ENCODE data around the gene CEMIP. TPM values are rescaled to one million over a fixed set of nuclear protein-coding genes. Genes with fewer than 3 reads are reported as not detected.

The CEMIP gene
- total RNA-seq, 1 experiment from 2014 or later, result 3.1 TPM

DNA sequence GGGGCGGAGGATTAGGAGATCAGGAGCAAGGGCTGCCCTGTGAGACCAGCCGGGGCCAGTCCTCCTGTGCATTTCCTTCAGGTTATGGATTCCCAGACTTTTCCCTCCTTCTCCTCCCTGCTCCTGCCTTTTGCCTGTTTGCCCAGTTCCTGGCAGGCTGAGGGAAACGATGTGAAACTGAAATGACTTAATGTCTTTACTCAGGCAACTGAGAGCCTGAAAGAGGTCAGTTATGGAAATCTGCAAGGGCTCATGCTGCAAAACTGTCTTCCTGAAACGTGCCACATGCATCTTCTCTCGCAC lies 153.3 kb downstream of the CEMIP start:
- ChIA-PET POLR2A (ENCODE audit: unreplicated experiment) (no interaction called here), CTCF (no interaction called here)
- Histone ChIP-seq H3K27ac (ENCODE audit: low read length) (no peak overlapping the region), H2AFZ (ENCODE audit: low read length) (no peak overlapping the region), H3F3A (ENCODE audit: low read length, unreplicated experiment) (no peaks in the 10 kb centered on the region), H3K27me3 (ENCODE audit: low read length) (no peaks in the 10 kb centered on the region), H3K9me3 (ENCODE audit: low read length) (no peaks in the 10 kb centered on the region), H3K4me3 (ENCODE audit: low read length) (no peak overlapping the region), H3K4me1 (ENCODE audit: insufficient read depth, low read length) (peaks cover 11% of the 10 kb centered on the region), H3K79me2 (ENCODE audit: low read length) (no peaks in the 10 kb centered on the region), H3K4me2 (ENCODE audit: low read length) (no peak overlapping the region), H4K20me1 (ENCODE audit: low read length) (no peaks in the 10 kb centered on the region), H3K9me2 (replicated peaks; ENCODE audit: low read length) (no peaks in the 10 kb centered on the region), H3K9ac (ENCODE audit: low read length) (no peak overlapping the region), H3K36me3 (ENCODE audit: low read depth, low read length) (no peaks in the 10 kb centered on the region)
- intact Hi-C loops (cut with micrococcal nuclease), result no loop called here
- TF ChIP-seq EZH2phosphoT487 (IDR thresholded peaks at IDR 0.05; ENCODE audit: borderline replicate concordance, low read length), result no peak
- no peak for TF ChIP-seq EZH2 (IDR thresholded peaks at IDR 0.05; ENCODE audit: low read length, unreplicated experiment)
- TF ChIP-seq, protein P1, sequence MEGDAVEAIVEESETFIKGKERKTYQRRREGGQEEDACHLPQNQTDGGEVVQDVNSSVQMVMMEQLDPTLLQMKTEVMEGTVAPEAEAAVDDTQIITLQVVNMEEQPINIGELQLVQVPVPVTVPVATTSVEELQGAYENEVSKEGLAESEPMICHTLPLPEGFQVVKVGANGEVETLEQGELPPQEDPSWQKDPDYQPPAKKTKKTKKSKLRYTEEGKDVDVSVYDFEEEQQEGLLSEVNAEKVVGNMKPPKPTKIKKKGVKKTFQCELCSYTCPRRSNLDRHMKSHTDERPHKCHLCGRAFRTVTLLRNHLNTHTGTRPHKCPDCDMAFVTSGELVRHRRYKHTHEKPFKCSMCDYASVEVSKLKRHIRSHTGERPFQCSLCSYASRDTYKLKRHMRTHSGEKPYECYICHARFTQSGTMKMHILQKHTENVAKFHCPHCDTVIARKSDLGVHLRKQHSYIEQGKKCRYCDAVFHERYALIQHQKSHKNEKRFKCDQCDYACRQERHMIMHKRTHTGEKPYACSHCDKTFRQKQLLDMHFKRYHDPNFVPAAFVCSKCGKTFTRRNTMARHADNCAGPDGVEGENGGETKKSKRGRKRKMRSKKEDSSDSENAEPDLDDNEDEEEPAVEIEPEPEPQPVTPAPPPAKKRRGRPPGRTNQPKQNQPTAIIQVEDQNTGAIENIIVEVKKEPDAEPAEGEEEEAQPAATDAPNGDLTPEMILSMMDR (conservative IDR thresholded peaks at IDR 0.05; ENCODE audit: low read depth, low read length), result no peak
- ATAC-seq (no peak), DNase-seq (no peak)
- no TSS peak for BruUV-seq (replicated peaks)

DNA sequence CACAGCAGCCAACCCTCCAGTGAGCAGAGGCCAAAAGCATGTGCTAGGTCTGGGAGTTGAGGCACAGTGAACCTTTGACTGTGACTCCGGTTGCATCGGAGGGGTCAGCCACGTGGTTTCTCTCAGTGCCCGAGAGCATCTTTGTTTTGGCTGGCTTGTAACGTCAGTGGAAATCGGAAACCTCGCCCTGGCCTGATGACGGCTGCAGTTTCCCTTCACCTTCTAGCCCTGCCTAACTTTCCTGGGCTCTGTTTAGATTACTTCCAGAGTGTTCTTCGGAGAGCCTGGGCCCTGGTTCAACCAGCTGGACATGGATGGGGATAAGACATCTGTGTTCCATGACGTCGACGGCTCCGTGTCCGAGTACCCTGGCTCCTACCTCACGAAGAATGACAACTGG lies 153.8 kb downstream of the CEMIP start:
- Histone ChIP-seq H3K36me3 (ENCODE audit: low read depth, low read length) (no peaks in the 10 kb centered on the region), H3F3A (ENCODE audit: low read length, unreplicated experiment) (no peaks in the 10 kb centered on the region), H3K4me1 (ENCODE audit: insufficient read depth, low read length) (peaks cover 11% of the 10 kb centered on the region), H3K9me2 (replicated peaks; ENCODE audit: low read length) (no peaks in the 10 kb centered on the region), H3K79me2 (ENCODE audit: low read length) (no peaks in the 10 kb centered on the region), H3K27ac (ENCODE audit: low read length) (no peak overlapping the region), H3K4me3 (ENCODE audit: low read length) (no peak overlapping the region), H3K27me3 (ENCODE audit: low read length) (no peaks in the 10 kb centered on the region), H3K9me3 (ENCODE audit: low read length) (no peaks in the 10 kb centered on the region), H3K9ac (ENCODE audit: low read length) (no peak overlapping the region), H2AFZ (ENCODE audit: low read length) (no peak overlapping the region), H3K4me2 (ENCODE audit: low read length) (no peak overlapping the region), H4K20me1 (ENCODE audit: low read length) (no peaks in the 10 kb centered on the region)
- TF ChIP-seq EZH2phosphoT487 (IDR thresholded peaks at IDR 0.05; ENCODE audit: borderline replicate concordance, low read length) (no peak), EZH2 (IDR thresholded peaks at IDR 0.05; ENCODE audit: low read length, unreplicated experiment) (no peak)
- TF ChIP-seq, protein P1 (conservative IDR thresholded peaks at IDR 0.05; ENCODE audit: low read depth, low read length), result no peak
- intact Hi-C loops (cut with micrococcal nuclease), result no loop called here
- DNase-seq (no peak), ATAC-seq (no peak)
- CTCF ChIA-PET, result no interaction called here
- POLR2A ChIA-PET (ENCODE audit: unreplicated experiment), result no interaction called here
- BruUV-seq (replicated peaks), result no TSS peak

DNA sequence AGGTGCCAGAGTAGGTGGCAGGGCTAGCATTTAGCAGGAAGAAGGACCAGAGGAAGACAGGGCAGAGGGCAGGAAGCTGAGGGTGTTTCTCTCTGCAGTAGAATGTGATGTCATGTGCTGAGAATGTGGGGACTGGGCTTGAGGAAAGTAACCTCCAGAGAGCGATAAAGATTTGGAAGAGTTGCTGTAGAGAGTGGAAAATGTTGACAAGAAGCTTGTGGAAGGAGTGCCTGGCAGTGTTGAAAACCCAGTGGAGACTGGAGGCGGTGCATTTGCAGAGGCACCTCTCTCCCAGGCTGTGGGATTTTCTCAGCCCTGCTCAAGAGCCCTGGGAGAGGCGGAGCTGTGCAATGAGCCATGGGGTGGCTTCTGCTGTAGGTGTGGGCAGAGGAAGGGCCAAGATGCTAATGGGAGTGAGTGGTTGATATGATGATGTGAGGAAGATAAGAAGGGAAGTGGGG lies 155.6 kb downstream of the CEMIP start:
- Histone ChIP-seq H3K4me1 (ENCODE audit: insufficient read depth, low read length) (peaks cover 11% of the 10 kb centered on the region), H3K79me2 (ENCODE audit: low read length) (no peaks in the 10 kb centered on the region), H3K27ac (ENCODE audit: low read length) (no peak overlapping the region), H4K20me1 (ENCODE audit: low read length) (no peaks in the 10 kb centered on the region), H3K9me2 (replicated peaks; ENCODE audit: low read length) (no peaks in the 10 kb centered on the region), H3F3A (ENCODE audit: low read length, unreplicated experiment) (no peaks in the 10 kb centered on the region), H2AFZ (ENCODE audit: low read length) (no peak overlapping the region), H3K36me3 (ENCODE audit: low read depth, low read length) (no peaks in the 10 kb centered on the region), H3K4me2 (ENCODE audit: low read length) (no peak overlapping the region), H3K4me3 (ENCODE audit: low read length) (no peak overlapping the region), H3K9me3 (ENCODE audit: low read length) (no peaks in the 10 kb centered on the region), H3K9ac (ENCODE audit: low read length) (no peak overlapping the region), H3K27me3 (ENCODE audit: low read length) (no peaks in the 10 kb centered on the region)
- intact Hi-C loops (cut with micrococcal nuclease), result no loop called here
- ATAC-seq, result no peak; the same call in 1 of the 2 replicates
- BruUV-seq (replicated peaks), result no TSS peak
- ChIA-PET CTCF (no interaction called here), POLR2A (ENCODE audit: unreplicated experiment) (no interaction called here)
- DNase-seq, result no peak
- TF ChIP-seq, protein P1 (conservative IDR thresholded peaks at IDR 0.05; ENCODE audit: low read depth, low read length), result no peak
- TF ChIP-seq EZH2phosphoT487 (IDR thresholded peaks at IDR 0.05; ENCODE audit: borderline replicate concordance, low read length) (no peak), EZH2 (IDR thresholded peaks at IDR 0.05; ENCODE audit: low read length, unreplicated experiment) (no peak)

Measured in PC-3 (cell line).